ENCODE measurements around the gene GRIK2.

DNA sequence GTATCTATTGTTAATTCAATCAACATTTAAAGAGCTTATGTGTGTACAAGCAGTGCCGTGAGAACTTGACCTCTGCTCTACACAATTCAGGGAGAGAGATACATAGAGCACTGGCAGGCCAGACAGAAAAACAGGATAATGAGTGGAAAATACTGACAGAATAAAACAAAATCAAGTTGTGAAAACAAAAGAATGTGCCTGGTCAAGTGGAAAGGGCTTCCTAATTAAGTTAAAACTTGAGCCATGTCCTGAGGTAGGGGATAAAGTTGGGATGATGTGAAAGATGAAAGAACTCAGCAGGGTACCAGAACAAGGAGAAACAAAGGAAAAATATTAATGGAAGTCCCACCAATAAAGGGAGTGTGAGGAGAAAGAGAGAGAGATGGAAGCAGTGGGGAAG, 672.8 kb downstream of the GRIK2 start:
- no peak for TF ChIP-seq POLR2A (IDR thresholded peaks at IDR 0.05)
- TF ChIP-seq, protein P1, sequence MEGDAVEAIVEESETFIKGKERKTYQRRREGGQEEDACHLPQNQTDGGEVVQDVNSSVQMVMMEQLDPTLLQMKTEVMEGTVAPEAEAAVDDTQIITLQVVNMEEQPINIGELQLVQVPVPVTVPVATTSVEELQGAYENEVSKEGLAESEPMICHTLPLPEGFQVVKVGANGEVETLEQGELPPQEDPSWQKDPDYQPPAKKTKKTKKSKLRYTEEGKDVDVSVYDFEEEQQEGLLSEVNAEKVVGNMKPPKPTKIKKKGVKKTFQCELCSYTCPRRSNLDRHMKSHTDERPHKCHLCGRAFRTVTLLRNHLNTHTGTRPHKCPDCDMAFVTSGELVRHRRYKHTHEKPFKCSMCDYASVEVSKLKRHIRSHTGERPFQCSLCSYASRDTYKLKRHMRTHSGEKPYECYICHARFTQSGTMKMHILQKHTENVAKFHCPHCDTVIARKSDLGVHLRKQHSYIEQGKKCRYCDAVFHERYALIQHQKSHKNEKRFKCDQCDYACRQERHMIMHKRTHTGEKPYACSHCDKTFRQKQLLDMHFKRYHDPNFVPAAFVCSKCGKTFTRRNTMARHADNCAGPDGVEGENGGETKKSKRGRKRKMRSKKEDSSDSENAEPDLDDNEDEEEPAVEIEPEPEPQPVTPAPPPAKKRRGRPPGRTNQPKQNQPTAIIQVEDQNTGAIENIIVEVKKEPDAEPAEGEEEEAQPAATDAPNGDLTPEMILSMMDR (IDR thresholded peaks at IDR 0.05): no peak

Data from suprapubic skin (tissue), 3 donors.